Natural killer cell treated with Interleukin-12 subunit alpha and Interleukin-12 subunit beta and Interleukin-15 and Interleukin-18, amount 100 ng/mL, for 72 hours (primary cell): Measurements from ENCODE around the gene DNAH10. TPM values are rescaled to one million over a fixed set of nuclear protein-coding genes. Genes with fewer than 3 reads are reported as not detected.

Experiments used
- ATAC-seq, 2 donors: fragments of 150-1000 bp; cut with Tn5 transposase in 1 of 2; sonication (Bioruptor Pico), chemical (Tn5 transposase) in 1 of 2; 2 replicates each; pipeline ENCODE4 v1.10.0; 2021
- DNase-seq: peaks from one replicate; pipeline ENCODE4 v3.0.0; 2022; ENCODE audit warnings: low spot score
- H3K27ac Mint-ChIP-seq, 2 donors: 1 replicate in 1 of 2; 2 replicates in 1 of 2; pipeline ENCODE4 v1.8.0; 2022; ENCODE audit warnings: mixed read lengths in 2 of 2, mild to moderate bottlenecking in 1 of 2, moderate library complexity in 1 of 2
- H3K27me3 Mint-ChIP-seq, 2 donors: 1 replicate in 1 of 2; 2 replicates in 1 of 2; pipeline ENCODE4 v1.8.0; 2022; ENCODE audit warnings: mixed read lengths in 2 of 2
- H3K36me3 Mint-ChIP-seq: one replicate; pipeline ENCODE4 v1.8.0; 2022; ENCODE audit warnings: mixed read lengths
- H3K4me1 Mint-ChIP-seq, 2 donors: 1 replicate in 1 of 2; 2 replicates in 1 of 2; pipeline ENCODE4 v1.8.0; 2022; ENCODE audit warnings: low read depth in 2 of 2, mixed read lengths in 2 of 2, mild to moderate bottlenecking in 1 of 2
- H3K4me3 Mint-ChIP-seq: one replicate; pipeline ENCODE4 v1.8.0; 2022; ENCODE audit warnings: mixed read lengths
- H3K9me3 Mint-ChIP-seq: 2 replicates; pipeline ENCODE4 v1.8.0; 2022; ENCODE audit warnings: mixed read lengths
- total RNA-seq, 2 donors: library from RNA; stranded (reverse); gene quantifications; one replicate each; pipeline ENCODE4 v1.2.3, GENCODE V29; 2022

Gene DNAH10
- total RNA-seq, 2 donors from 2014 or later: 0.29 to 0.36 TPM

- H3K4me1 Mint-ChIP-seq: peaks cover 2 to 9% of the 10 kb centered on the region in 2 donors
- no peak for ATAC-seq
- peaks cover 7% of the 10 kb centered on the region for H3K36me3 Mint-ChIP-seq
- H3K4me3 Mint-ChIP-seq: no peak overlapping the region
- no peaks in the 10 kb centered on the region for H3K27me3 Mint-ChIP-seq
- H3K9me3 Mint-ChIP-seq: no peaks in the 10 kb centered on the region
- no peak for DNase-seq
- H3K27ac Mint-ChIP-seq: no peak overlapping the region
Observed at GRCh38 chr12:123757561-123757960, 4.5 kb upstream of the DNAH10 start.

- ATAC-seq: no peak
- Mint-ChIP-seq H3K27ac (no peak overlapping the region), H3K4me3 (no peak overlapping the region), H3K27me3 (peaks cover 0 to 8% of the 10 kb centered on the region in 2 donors), H3K9me3 (no peaks in the 10 kb centered on the region), H3K4me1 (no peaks in the 10 kb centered on the region), H3K36me3 (peaks cover 7% of the 10 kb centered on the region)
- DNase-seq: no peak
Observed at GRCh38 chr12:123760267-123760938, 1.7 kb upstream of the DNAH10 start.

GRCh38 chr12:123762715-123763052 lies 583 bp downstream of the DNAH10 start:
- peaks cover 4% of the 10 kb centered on the region for H3K36me3 Mint-ChIP-seq
- no peak for DNase-seq
- H3K4me3 Mint-ChIP-seq: peak overlapping the region; percentile 50
- H3K27me3 Mint-ChIP-seq: peaks cover 8 to 13% of the 10 kb centered on the region in 2 donors
- no peaks in the 10 kb centered on the region for H3K9me3 Mint-ChIP-seq
- no peak overlapping the region for H3K27ac Mint-ChIP-seq
- peaks cover 6% of the 10 kb centered on the region in 2 donors for H3K4me1 Mint-ChIP-seq
- ATAC-seq: no peak

GRCh38 chr12:123763093-123763492 lies 992 bp downstream of the DNAH10 start:
- peaks cover 9 to 10% of the 10 kb centered on the region in 2 donors for H3K4me1 Mint-ChIP-seq
- no peak for DNase-seq
- H3K4me3 Mint-ChIP-seq: no peak overlapping the region
- H3K27me3 Mint-ChIP-seq: peaks cover 8 to 13% of the 10 kb centered on the region in 2 donors
- H3K9me3 Mint-ChIP-seq: no peaks in the 10 kb centered on the region
- no peak for ATAC-seq
- no peaks in the 10 kb centered on the region for H3K36me3 Mint-ChIP-seq
- no peak overlapping the region for H3K27ac Mint-ChIP-seq

- peaks cover 13 to 14% of the 10 kb centered on the region in 2 donors for H3K4me1 Mint-ChIP-seq
- no peaks in the 10 kb centered on the region for H3K9me3 Mint-ChIP-seq
- H3K27ac Mint-ChIP-seq: no peak overlapping the region
- H3K27me3 Mint-ChIP-seq: peaks cover 8 to 15% of the 10 kb centered on the region in 2 donors
- no peak for DNase-seq
- ATAC-seq: no peak
- H3K4me3 Mint-ChIP-seq: no peak overlapping the region
- no peaks in the 10 kb centered on the region for H3K36me3 Mint-ChIP-seq
Observed at GRCh38 chr12:123764109-123764508, 2.0 kb downstream of the DNAH10 start.

- H3K27me3 Mint-ChIP-seq: peaks cover 8 to 18% of the 10 kb centered on the region in 2 donors
- no peaks in the 10 kb centered on the region for H3K36me3 Mint-ChIP-seq
- H3K4me1 Mint-ChIP-seq: peaks cover 13 to 14% of the 10 kb centered on the region in 2 donors
- H3K9me3 Mint-ChIP-seq: no peaks in the 10 kb centered on the region
- no peak overlapping the region for H3K27ac Mint-ChIP-seq
- no peak overlapping the region for H3K4me3 Mint-ChIP-seq
- DNase-seq (no peak), ATAC-seq (no peak)
Observed at GRCh38 chr12:123765504-123766035, 3.5 kb downstream of the DNAH10 start.

- Mint-ChIP-seq H3K36me3 (no peaks in the 10 kb centered on the region), H3K27me3 (peaks cover 20 to 29% of the 10 kb centered on the region in 2 donors), H3K4me1 (peaks cover 13 to 14% of the 10 kb centered on the region in 2 donors), H3K9me3 (no peaks in the 10 kb centered on the region), H3K27ac (peak overlapping the region; percentile 40 to 41), H3K4me3 (peak overlapping the region; percentile 11)
- DNase-seq: peak; percentile 66
- peak; percentile 87 to 91 for ATAC-seq
Observed at GRCh38 chr12:123767613-123768012, 5.5 kb downstream of the DNAH10 start.

- no peak overlapping the region for H3K4me3 Mint-ChIP-seq
- H3K4me1 Mint-ChIP-seq: peaks cover 13 to 14% of the 10 kb centered on the region in 2 donors
Observed at GRCh38 chr12:123771261-123771660, 9.2 kb downstream of the DNAH10 start.

GRCh38 chr12:123772074-123772473 lies 10.0 kb downstream of the DNAH10 start:
- peaks cover 13 to 14% of the 10 kb centered on the region in 2 donors for H3K4me1 Mint-ChIP-seq
- no peak for DNase-seq
- peaks cover 3% of the 10 kb centered on the region for H3K9me3 Mint-ChIP-seq
- H3K36me3 Mint-ChIP-seq: no peaks in the 10 kb centered on the region
- H3K4me3 Mint-ChIP-seq: no peak overlapping the region
- H3K27me3 Mint-ChIP-seq: peaks cover 49 to 50% of the 10 kb centered on the region in 2 donors
- no peak overlapping the region for H3K27ac Mint-ChIP-seq
- no peak for ATAC-seq

More at GRCh38 chr12:123771261-123771660, 9.2 kb downstream of the DNAH10 start:
- Mint-ChIP-seq H3K36me3 (no peaks in the 10 kb centered on the region), H3K27me3 (peaks cover 44 to 45% of the 10 kb centered on the region in 2 donors), H3K9me3 (peaks cover 3% of the 10 kb centered on the region), H3K27ac (no peak overlapping the region)
- ATAC-seq (no peak), DNase-seq (no peak)

- Mint-ChIP-seq H3K9me3 (peaks cover 3% of the 10 kb centered on the region), H3K36me3 (no peaks in the 10 kb centered on the region)
Observed at GRCh38 chr12:123773375-123773774, 11.3 kb downstream of the DNAH10 start.

GRCh38 chr12:123779551-123779950 lies 17.4 kb downstream of the DNAH10 start:
- Mint-ChIP-seq H3K9me3 (peaks cover 3% of the 10 kb centered on the region), H3K27me3 (peaks cover 23 to 26% of the 10 kb centered on the region in 2 donors), H3K4me3 (no peak overlapping the region), H3K36me3 (no peaks in the 10 kb centered on the region), H3K4me1 (no peaks in the 10 kb centered on the region), H3K27ac (no peak overlapping the region)
- ATAC-seq (no peak), DNase-seq (no peak)

More at GRCh38 chr12:123773375-123773774, 11.3 kb downstream of the DNAH10 start:
- no peak for ATAC-seq
- H3K4me3 Mint-ChIP-seq: no peak overlapping the region
- H3K4me1 Mint-ChIP-seq: peaks cover 1 to 2% of the 10 kb centered on the region in 2 donors
- DNase-seq: no peak
- H3K27ac Mint-ChIP-seq: no peak overlapping the region
- H3K27me3 Mint-ChIP-seq: peaks cover 44% of the 10 kb centered on the region in 2 donors

- Mint-ChIP-seq H3K27ac (no peak overlapping the region), H3K4me1 (no peaks in the 10 kb centered on the region), H3K4me3 (no peak overlapping the region), H3K27me3 (peaks cover 8 to 14% of the 10 kb centered on the region in 2 donors), H3K9me3 (no peaks in the 10 kb centered on the region), H3K36me3 (no peaks in the 10 kb centered on the region)
- ATAC-seq (no peak), DNase-seq (no peak)
Observed at GRCh38 chr12:123782997-123783792, 21.1 kb downstream of the DNAH10 start.

GRCh38 chr12:123787466-123787865 lies 25.4 kb downstream of the DNAH10 start:
- Mint-ChIP-seq H3K27ac (no peak overlapping the region), H3K36me3 (no peaks in the 10 kb centered on the region), H3K9me3 (no peaks in the 10 kb centered on the region), H3K27me3 (peaks cover 5 to 11% of the 10 kb centered on the region in 2 donors), H3K4me1 (no peaks in the 10 kb centered on the region), H3K4me3 (no peak overlapping the region)
- DNase-seq (no peak), ATAC-seq (no peak)

- Mint-ChIP-seq H3K27ac (no peak overlapping the region), H3K4me1 (peaks cover 0 to 3% of the 10 kb centered on the region in 2 donors), H3K9me3 (no peaks in the 10 kb centered on the region), H3K4me3 (no peak overlapping the region), H3K36me3 (no peaks in the 10 kb centered on the region), H3K27me3 (peaks cover 0 to 8% of the 10 kb centered on the region in 2 donors)
- no peak for ATAC-seq
- DNase-seq: no peak
Observed at GRCh38 chr12:123788541-123788940, 26.4 kb downstream of the DNAH10 start.
